Stimulated activated CD4-positive, alpha-beta T cell treated with anti-CD3 and anti-CD28 coated beads, Interleukin-1b, Interleukin-23, amount 100 ng/mL, for 4 hours (primary cell): ENCODE results near the gene ANAPC10.
"Not testable (repeated sequence)": the region's sequence is repeated elsewhere in the genome, so short reads cannot be mapped to it uniquely, and the experiment has no call there.

Source experiments
- DNase-seq, 2 donors: peaks; one replicate each; pipeline ENCODE4 v3.0.0-alpha.2; 2020; ENCODE audit warnings: low read depth in 2 of 2

The ANAPC10 gene, protein sequence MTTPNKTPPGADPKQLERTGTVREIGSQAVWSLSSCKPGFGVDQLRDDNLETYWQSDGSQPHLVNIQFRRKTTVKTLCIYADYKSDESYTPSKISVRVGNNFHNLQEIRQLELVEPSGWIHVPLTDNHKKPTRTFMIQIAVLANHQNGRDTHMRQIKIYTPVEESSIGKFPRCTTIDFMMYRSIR

DNA sequence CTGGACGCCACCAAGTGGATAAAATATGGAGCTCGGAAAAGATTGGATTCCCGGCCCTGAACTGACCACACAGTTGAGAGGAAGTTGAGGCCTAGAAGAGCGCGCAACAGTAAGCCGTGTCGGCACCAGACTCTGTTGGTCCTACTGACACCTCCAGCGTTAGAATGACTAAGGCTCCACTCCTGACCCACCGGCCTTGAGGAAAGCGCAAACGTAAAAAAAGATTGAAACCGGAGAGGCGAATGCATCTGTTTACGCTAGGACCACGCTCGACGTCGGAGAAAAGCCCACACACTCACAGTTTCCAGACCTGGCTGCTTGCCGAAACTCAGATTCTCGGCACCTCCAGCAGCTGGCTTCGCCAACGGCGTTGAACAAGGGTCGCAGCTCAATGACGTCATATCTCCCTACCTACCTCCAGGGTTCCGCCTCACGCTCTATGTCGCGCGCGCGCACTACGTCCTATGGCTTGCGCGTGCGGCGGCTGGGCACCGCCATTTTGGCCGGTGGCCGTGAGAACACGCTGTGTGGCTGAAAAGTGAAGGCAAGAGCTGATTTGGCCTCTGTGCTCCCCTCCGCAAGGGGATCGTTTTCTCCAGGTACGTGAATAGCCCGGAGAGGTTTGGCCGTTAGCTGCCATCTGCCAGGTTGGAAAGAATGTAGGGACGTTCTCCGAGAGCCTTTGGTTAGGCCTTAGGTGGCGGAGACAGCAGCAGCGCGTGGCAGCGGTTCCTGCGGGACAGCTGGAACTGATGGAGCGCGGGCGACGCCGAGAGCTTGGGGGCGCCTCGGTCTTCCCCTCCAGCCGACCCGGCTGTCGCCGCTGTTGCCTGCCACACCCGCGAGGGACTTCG lies at the start of gene ANAPC10, which contains the start of gene ABCE1:
TSS of gene ANAPC10 (minus strand) at position 376 of the 854 bp plus-strand sequence. CDS start 2,097 bp downstream, outside the sequence.
TSS of gene ABCE1 (plus strand) at position 491 of the 854 bp plus-strand sequence. CDS start 6,102 bp downstream, outside the sequence.
- peak; percentile 86 to 95 for DNase-seq

DNA sequence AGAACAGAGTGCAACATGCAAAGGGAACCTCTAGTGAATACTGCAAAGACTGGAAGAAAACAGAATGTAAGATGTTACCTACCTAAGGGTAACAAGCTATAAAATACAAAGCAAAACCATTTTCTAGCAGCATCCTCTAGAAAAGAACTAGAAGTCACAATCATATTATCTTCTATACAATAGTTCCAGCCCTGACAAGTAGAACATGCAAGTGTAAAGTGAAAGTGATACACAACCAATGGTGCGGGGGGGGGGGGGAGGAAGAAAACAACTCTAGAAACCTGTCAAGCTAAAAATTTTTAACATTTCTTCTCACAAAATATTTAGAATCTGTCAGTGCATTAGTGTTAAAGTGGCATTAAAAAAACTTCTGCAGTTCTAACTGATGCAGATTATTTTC lies 38.2 kb upstream of the ANAPC10 start:
- DNase-seq: not testable (repeated sequence)

DNA sequence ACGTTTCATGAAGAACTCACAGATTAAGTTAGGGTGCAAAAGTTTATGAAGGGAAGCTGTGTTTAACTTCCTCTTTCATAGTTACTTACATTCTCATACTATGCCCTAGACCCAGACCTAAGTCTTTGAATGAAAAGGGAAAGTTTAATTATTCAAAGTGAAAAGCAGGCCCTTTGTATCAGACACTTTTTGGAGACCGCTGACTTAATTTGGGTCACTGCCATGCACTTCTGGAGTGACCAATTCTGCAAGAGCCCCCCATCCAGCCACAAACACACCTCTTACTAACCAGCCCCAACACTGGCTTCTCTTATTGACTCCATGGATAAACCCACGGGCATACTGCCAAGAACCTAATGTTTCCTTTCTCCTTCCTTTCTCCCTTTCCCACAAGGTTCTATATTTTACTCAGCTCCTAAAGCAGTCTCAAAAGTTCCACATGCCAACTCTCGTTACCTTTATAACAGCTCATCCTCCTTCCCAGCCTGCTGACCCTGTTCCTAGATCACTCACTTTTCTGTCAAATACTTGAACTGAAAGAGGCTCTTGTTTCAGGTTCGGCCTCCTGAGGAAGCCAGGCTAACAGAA lies 34.6 kb upstream of the ANAPC10 start:
- DNase-seq: no peak

DNA sequence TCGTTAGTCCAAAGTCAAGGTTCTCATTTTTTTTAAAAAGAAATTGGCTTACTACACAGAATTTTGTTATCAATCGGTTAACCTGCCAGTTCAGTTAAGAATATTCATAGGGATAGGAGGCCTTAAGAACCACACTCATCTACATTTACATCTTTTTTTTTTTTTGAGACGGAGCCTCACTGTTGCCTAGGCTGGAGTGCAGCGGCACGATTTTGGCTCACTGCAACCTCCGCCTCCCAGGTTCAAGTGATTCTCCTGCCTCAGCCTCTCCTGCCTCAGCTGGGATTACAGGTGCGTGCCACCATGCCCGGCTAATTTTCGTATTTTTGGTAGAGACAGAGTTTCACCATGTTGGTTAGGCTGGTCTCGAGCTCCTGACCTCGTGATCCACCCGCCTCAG lies 33.9 kb upstream of the ANAPC10 start:
- DNase-seq: no peak

DNA sequence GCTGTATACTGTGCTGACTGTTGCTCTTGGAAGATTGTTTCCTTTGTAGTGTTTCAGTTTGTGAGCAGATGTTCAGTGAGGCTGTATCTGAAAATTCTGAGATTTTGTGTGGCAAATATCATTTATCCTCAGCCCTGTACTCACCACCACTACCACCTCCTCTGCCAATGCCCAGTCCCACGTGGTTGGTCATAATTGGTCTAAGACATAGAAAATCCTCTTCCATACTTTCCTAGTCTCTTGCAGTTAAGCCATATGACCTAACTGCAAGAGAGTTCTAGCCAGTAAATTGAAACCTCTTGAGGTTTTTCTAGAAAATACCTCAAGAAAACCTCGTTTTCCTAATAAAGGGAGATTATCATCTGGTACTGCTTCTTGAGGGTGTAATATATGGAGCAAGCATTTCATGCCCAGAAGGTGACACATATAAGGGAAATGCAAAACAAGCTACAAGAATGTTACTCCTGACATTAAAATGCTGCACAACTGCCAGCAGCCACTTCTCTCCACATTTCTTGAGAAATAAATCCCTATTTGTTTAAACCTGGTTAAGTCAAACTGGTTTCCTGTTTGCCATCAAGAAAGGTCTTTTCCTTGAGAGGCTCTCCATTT lies 32.9 kb upstream of the ANAPC10 start:
- no peak for DNase-seq

DNA sequence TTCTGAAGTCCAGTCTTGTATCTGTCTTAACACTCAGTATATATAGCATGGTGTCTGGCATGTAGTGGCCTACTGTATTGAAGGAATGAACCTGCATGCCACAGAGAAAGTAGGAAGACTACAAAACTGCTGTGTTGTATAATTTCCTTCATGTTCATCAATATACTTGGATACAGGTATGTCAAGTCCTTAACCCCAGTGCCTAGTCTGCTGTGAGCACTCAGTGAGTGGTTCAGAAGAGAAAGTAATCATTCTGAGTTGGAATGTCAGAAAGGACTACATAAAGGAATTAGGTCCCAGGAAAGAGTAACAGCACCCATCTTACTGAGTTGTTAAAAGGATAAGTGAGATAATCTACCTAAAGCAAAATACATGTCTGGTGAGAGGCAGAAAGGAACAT lies 32.1 kb upstream of the ANAPC10 start:
- no peak for DNase-seq

DNA sequence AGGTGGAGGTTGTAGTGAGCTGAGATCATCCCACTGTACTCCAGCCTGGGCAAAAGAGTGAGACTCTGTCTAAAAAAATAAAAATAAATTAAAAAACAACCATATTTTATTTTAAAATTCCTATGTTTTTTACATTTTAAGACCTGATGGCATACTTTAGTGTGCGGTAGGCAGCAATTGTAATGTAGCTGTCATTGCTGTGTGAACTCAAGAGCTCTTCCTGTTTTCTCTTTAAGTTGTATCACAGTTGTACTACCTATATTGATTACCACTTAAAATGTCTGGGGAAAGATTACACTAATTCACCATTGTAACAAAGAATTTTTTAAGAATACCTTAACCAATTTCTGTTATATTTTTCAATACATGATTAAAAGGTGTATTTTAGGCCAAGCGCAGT lies 27.4 kb upstream of the ANAPC10 start:
- DNase-seq: no peak

DNA sequence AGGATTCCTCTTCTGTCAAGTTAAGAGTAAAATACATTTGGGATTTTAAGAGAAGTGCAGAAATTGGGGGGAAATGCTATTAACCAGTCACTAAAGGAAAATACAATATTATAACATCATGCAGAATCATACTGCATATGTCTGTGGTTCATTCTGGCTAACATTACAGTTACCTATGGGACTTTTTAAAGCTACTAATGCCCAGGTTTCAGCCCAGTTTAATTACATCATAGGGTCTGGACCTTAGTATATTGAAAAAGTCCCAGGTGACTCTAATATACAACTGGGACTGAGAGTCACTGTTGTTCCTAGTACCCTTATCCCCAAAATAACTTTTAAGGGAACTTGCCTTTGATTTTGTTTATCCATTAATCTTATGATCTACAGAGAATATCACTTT lies 10.1 kb upstream of the ANAPC10 start:
- no peak for DNase-seq

DNA sequence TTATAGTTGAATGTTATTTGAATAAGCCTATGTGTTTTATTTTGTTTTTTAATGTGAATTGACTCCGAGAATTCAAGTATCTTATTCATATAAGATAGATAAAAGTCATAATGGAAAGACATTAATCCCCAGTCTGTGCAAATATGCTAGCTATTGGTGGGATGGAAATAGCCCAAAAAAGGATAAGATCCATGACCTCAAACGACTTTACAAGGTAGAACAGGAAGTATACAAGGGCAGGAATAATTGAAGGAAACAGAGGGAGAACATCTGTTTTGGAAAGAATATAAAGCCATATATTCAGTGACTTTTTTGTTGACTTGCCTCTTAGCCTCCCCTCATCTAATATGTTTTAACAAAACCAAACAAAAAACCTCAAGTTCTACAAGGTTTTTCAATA lies 9.1 kb upstream of the ANAPC10 start:
- no peak for DNase-seq

DNA sequence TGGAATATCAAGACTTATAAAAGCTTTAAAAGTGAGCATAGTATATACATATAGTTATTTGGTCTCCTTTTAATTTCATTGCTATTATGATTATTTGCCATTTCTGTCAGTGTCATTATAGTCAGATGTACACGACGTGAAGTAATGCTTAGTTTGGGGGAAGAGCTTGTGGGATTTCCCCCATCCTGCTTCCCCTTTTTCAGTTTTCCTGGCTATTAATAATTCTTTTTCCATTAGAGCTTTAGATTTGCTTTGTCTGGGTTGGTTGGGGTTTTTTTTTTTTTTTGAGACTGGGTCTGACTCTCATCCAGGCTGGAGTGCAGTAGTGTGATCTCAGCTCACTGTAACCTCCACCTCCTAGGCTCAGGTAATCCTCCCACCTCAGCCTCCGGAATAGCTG lies 5.5 kb upstream of the ANAPC10 start:
- no peak for DNase-seq

DNA sequence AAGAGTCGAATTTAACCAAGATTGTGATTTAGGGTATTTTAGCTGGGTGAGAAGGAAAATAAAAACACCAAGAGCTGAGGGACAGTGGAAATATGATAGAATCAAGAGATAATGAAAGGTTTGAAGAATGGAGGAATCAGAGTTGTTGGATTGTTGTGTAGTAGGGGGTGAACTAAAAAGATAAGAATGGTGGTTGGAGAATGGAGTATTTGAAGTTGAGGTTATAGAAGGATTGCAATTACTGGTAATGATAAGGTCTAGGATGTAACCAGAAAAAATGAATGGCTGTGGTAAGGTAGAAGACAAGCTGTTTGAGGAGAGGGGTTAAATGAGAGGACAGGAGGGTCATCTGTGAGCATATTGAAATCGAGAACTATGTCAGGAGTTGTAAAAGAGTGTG lies 4.6 kb upstream of the ANAPC10 start:
- no peak for DNase-seq

DNA sequence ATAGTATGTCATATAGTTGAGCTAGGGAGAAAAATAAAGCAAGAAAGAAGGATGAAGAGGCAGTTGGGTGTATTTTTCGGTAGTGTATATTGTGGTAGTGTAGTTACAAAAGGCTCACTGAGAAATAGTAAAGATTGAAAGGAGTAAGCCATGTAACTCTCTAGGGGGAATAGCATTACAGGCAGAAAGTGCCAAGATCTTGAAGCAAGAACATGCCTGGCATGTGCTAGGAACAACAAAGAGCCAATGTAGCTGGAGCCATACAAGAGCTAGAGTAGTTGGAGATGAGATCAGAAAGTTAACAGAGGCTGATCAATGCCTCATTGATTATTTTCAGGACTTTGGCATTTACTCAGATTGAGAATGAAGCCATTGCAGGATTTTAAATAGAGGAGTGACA lies 3.1 kb upstream of the ANAPC10 start:
- DNase-seq: no peak

DNA sequence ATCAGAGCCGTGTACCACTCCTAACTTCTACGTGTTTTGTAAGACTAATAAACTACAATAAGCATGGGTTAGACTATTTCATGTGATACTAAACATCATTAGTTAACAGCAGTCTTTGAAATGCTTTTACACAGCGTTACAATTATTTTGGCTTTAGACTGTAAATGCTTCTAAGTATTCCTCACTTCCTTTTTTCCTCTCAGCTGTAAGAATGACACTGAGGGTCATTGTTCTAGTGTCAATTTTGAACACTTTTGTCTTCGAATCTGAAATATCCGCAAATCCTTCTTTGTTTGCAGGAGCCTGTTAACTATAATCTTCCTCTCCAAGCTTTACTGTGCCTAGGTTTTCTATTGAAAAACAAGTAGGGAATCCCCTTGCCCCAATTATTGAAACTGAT lies 1.7 kb upstream of the ANAPC10 start:
- DNase-seq: no peak

DNA sequence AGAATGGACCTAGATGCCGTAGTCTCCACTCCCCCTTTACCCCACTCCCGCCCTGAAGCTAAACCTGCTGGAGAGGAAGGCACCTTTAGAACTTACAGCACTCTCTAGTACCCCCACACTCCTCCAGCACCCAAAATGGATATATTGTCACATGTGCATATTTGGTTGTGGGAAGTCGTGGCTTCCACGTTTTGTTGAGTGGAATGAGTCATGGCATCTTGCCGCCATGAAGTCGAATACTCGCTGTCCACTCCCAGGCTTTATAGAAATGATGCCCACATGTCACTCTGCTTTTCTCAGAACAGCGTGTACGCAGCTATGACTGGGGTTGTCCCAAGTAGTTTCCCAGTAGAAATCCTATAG lies 660 bp upstream of the ANAPC10 start:
- peak in 1 of 2 donors; percentile 54 for DNase-seq

DNA sequence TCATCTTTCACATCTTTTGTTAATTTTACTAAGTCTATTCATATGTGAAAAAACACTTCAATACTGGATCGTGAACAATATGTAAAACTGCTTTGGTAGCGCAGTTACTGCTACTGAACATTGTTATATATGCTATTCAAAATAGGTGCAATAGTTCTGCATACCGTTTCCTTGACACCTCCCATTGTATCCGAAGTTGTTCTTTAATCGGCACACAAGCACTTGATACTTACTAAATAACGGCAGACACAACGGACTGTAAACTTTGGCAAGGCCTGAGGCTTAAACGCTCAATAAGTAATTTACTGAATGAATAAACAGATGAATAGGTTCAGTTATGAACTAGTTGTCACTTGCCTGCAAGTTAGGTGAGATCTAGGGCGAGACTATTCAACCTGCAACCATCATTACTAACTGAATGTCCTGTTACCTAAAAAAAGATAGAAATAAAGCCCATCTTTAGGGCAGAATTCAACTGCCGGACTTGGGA lies 620 bp downstream of the ANAPC10 start:
- no peak for DNase-seq

DNA sequence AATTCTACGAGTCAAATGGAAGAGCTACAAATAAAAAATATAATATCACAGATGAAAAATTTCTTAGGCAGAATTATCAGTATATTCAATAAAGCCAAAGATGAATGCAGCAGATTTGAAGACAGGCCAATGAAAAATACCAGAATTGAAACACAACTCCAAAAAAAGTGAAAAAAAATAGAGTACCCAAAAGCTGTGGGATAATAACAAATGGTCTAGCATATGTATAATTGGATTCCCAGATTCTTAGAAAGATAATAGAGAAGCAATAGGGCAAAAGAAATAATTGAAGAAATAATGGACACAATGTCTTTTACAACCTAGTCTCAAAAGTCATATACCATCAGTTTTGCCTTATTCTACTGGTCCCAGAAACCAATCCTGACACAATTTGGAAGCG lies 4.4 kb downstream of the ANAPC10 start:
- no peak for DNase-seq

DNA sequence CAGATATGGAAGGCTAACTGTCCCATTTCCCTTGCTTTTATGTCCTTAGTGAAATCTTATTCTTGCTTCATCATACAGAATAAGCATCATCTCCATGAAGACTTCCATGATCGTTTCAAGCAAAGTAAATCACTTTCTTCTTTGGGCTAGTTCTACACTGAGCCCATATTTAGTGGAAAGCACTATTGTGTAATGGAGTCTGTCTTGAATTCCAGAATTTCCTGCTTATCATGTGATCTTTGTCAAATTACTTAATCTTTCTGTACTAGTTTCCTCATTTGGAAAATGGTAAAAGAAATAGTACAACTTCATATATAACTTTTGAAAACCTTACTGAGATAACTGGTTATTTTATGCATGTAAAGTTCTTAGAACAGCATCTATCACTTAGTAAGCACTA lies 7.6 kb downstream of the ANAPC10 start:
- DNase-seq: no peak

DNA sequence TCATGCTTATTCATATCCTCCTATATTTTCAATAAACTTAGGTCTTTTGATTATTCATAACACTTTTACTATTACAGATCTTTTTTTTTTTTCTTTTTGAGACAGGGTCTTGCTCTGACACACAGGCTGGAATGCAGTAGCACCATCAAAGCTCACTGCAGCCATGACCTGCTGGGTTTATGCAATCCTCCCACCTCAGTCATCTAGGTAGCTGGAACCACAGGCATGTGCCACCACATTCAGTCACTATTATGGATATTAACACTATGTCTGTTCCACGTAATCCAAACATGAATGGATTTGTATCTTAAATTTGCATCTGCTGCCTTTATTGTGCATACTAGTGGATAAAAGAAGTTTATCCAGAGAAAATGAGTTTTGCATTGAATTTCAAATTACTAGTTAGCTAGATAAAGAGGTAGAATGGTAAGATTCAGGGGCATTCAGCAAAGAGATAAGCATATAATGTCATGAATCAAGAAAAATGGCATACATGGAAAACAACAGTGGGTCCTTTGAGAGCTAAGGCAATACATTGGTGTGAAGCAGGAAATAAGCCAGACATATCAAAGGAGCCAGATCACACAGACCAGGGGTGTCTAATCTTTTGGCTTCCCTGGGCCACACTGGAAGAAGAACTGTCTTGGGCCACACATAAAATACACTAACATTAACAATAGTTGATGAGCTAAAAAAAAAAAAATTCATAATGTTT lies 13.9 kb downstream of the ANAPC10 start:
- DNase-seq: no peak

DNA sequence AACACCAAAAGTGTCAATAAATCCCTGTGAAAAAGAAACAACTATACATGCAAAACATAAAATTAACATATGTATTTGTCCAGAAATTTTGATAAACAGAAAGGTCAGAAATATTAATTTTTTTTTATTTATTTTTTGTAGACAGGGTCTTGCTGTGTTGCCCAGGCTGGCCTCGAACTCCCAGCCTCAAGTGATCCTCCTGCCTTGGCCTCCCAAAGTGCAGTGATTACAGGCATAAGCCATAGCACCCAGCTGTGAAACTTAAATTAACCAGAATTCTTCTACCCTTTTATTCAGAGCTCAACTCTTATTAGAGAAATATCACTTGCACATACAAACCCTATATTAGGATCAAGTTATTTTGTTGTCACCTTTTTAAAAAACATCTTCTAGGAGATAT lies 16.2 kb downstream of the ANAPC10 start:
- DNase-seq: no peak

DNA sequence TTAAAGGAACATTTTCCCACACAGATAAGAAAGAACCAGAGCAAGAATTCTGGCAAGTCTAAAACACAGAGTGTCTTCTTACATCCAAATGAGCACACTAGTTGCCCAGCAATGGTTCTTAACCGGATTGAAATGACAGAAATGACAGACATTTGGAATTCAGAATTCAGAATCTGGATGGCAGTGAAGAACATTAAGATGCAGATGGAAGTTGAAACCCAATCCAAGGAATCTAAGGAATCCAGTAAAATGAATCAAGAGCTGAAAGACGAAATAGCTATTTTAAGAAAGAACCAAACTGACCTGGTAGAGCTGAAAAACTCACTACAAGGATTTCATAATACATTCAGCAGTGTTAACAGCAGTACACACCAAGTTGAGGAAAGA lies 21.5 kb downstream of the ANAPC10 start:
- no peak for DNase-seq

DNA sequence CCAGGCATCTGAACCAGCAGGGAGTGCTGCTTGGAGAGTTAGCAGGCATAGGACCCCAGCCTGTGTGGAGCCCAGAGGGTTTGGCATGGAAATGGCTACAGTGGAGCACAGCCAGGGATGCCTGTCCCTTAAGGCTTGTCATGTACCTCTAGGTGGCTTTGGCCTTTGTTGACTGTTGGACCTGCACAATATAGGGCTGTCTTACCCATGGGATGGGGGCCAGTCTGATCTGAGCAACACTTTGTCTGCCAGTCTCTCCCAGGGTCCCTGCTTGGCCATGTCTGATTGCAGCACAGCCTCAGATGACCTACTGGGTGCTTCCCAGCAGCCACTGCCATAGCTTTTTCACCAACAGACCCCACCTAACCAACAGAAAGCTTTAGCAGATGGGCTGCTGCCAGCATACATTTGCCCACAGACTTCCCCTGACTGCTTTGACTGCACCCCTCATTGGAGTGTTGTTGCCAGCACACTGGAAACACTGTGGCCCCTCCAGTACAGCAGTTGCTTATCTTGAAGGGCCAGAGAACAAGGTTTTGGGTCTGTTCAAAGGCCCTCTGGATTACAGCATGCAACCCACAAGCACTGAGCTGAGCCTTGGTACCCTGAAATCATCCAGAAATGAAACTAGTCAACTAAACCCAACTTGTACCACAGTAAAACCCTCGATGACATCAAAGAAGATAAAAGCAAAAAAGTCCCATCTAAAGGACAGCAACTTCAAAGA lies 22.1 kb downstream of the ANAPC10 start:
- no peak for DNase-seq
